H9 (cell line): Measurements from ENCODE around the gene NEURL3. TPM values are rescaled to one million over a fixed set of nuclear protein-coding genes. Genes with fewer than 3 reads are reported as not detected.

Experiments
- DNase-seq: peaks from one replicate; pipeline ENCODE4 v3.0.0-alpha.2; 2017
- H2AFZ ChIP-seq: one replicate; pipeline ENCODE4 v1.6.1; 2013; ENCODE audit warnings: mild to moderate bottlenecking, low read length, control low read depth, moderate library complexity
- H2AK5ac ChIP-seq: 2 replicates; pipeline ENCODE4 v1.6.1; 2013; ENCODE audit warnings: low read length, control low read depth, mixed read lengths; ENCODE audit not compliant: insufficient read length
- H2BK120ac ChIP-seq: one replicate; pipeline ENCODE4 v1.6.1; 2013; ENCODE audit warnings: low read depth, mild to moderate bottlenecking, low read length, control low read depth, inconsistent platforms; ENCODE audit not compliant: poor library complexity, severe bottlenecking
- H2BK12ac ChIP-seq: 2 replicates; pipeline ENCODE4 v1.6.1; 2013; ENCODE audit warnings: low read length, control low read depth, mixed read lengths, low read depth; ENCODE audit not compliant: insufficient read length
- H2BK15ac ChIP-seq: 2 replicates; pipeline ENCODE4 v1.6.1; 2013; ENCODE audit warnings: low read depth, low read length, control low read depth
- H2BK20ac ChIP-seq: one replicate; pipeline ENCODE4 v1.6.1; 2013; ENCODE audit warnings: low read depth, mild to moderate bottlenecking, low read length, control low read depth, inconsistent platforms; ENCODE audit not compliant: poor library complexity, severe bottlenecking
- H2BK5ac ChIP-seq: 2 replicates; pipeline ENCODE4 v1.6.1; 2013; ENCODE audit warnings: low read length, control low read depth, mixed read lengths; ENCODE audit not compliant: insufficient read length
- H3K14ac ChIP-seq: 2 replicates; pipeline ENCODE4 v1.6.1; 2013; ENCODE audit warnings: low read length, control low read depth; ENCODE audit not compliant: insufficient read depth
- H3K18ac ChIP-seq: 2 replicates; pipeline ENCODE4 v1.6.1; 2013; ENCODE audit warnings: low read depth, mild to moderate bottlenecking, mixed read lengths, low read length, control low read depth; ENCODE audit not compliant: insufficient read length
- H3K23ac ChIP-seq: 2 replicates; pipeline ENCODE4 v1.6.1; 2013; ENCODE audit warnings: low read length, control low read depth, mixed read lengths, low read depth; ENCODE audit not compliant: insufficient read length
- H3K23me2 ChIP-seq: 2 replicates; pipeline ENCODE4 v1.6.1; 2013; ENCODE audit warnings: low read depth, mild to moderate bottlenecking, mixed read lengths, low read length, control low read depth; ENCODE audit not compliant: insufficient read length, poor library complexity, severe bottlenecking
- H3K27ac ChIP-seq: 2 replicates; pipeline ENCODE4 v1.5.1; 2013; ENCODE audit warnings: low read length, control low read depth, mixed read lengths, low read depth; ENCODE audit not compliant: insufficient read length
- H3K27me3 ChIP-seq: 2 replicates; pipeline ENCODE4 v1.6.1; 2013; ENCODE audit warnings: low read length, control low read depth, inconsistent platforms; ENCODE audit not compliant: insufficient read depth
- H3K4ac ChIP-seq: 2 replicates; pipeline ENCODE4 v1.6.1; 2013; ENCODE audit warnings: low read depth, mild to moderate bottlenecking, control low read depth, inconsistent platforms, low read length, moderate library complexity
- H3K4me1 ChIP-seq: 2 replicates; pipeline ENCODE4 v1.6.1; 2013; ENCODE audit warnings: low read length, control low read depth, inconsistent platforms; ENCODE audit not compliant: insufficient read depth
- H3K4me2 ChIP-seq: 2 replicates; pipeline ENCODE4 v1.6.1; 2013; ENCODE audit warnings: low read length, control low read depth, mixed read lengths; ENCODE audit not compliant: insufficient read length, insufficient read depth
- H3K56ac ChIP-seq: 2 replicates; pipeline ENCODE4 v1.6.1; 2013; ENCODE audit warnings: low read depth, mild to moderate bottlenecking, mixed read lengths, low read length, control low read depth; ENCODE audit not compliant: insufficient read length
- H3K79me1 ChIP-seq: 2 replicates; pipeline ENCODE4 v1.6.1; 2013; ENCODE audit warnings: low read depth, mild to moderate bottlenecking, moderate library complexity, low read length, control low read depth, inconsistent platforms; ENCODE audit not compliant: insufficient read depth, poor library complexity, severe bottlenecking
- H3K79me2 ChIP-seq: 2 replicates; pipeline ENCODE4 v1.6.1; 2013; ENCODE audit warnings: low read length, control low read depth, inconsistent platforms; ENCODE audit not compliant: insufficient read depth
- H3K9ac ChIP-seq: 2 replicates; pipeline ENCODE4 v1.6.1; 2013; ENCODE audit warnings: low read length, control low read depth, mixed read lengths; ENCODE audit not compliant: insufficient read length; ENCODE audit errors: extremely low read depth
- H3K9me3 ChIP-seq: one replicate; pipeline ENCODE4 v1.6.1; 2013; ENCODE audit warnings: low read depth, low read length, inconsistent platforms; ENCODE audit not compliant: control insufficient read depth
- H3T11ph ChIP-seq: one replicate; pipeline ENCODE4 v1.6.1; 2013; ENCODE audit warnings: mild to moderate bottlenecking, low read length, control low read depth, inconsistent platforms
- H4K20me1 ChIP-seq: one replicate; pipeline ENCODE4 v1.6.1; 2013; ENCODE audit not compliant: control insufficient read depth, insufficient read length, insufficient read depth
- H4K5ac ChIP-seq: 2 replicates; pipeline ENCODE4 v1.6.1; 2013; ENCODE audit warnings: low read depth, mild to moderate bottlenecking, mixed read lengths, low read length, control low read depth; ENCODE audit not compliant: insufficient read length
- H4K8ac ChIP-seq: replicated peaks from 2 replicates; pipeline ENCODE4 v1.6.1; 2013; ENCODE audit warnings: low read length, control low read depth, mixed read lengths, low read depth; ENCODE audit not compliant: insufficient read length
- H4K91ac ChIP-seq: 2 replicates; pipeline ENCODE4 v1.6.1; 2013; ENCODE audit warnings: low read depth, mild to moderate bottlenecking, moderate library complexity, mixed read lengths, low read length, control low read depth; ENCODE audit not compliant: insufficient read length
- H3K27ac Mint-ChIP-seq, 3 experiments: 2 replicates in 2 of 3; 3 replicates in 1 of 3; pipeline ENCODE4 v1.8.0; 2020 to 2021; ENCODE audit warnings: mixed read lengths in 3 of 3, mild to moderate bottlenecking in 1 of 3, moderate library complexity in 1 of 3
- H3K27me3 Mint-ChIP-seq: 2 replicates; pipeline ENCODE4 v1.8.0; 2021; ENCODE audit warnings: low read depth, mild to moderate bottlenecking, moderate library complexity, mixed read lengths
- H3K36me3 Mint-ChIP-seq, 3 experiments: 2 replicates in 2 of 3; 3 replicates in 1 of 3; pipeline ENCODE4 v1.8.0; 2020 to 2021; ENCODE audit warnings: low read depth in 3 of 3, mixed read lengths in 3 of 3; ENCODE audit not compliant: insufficient read depth in 1 of 3
- H3K4me1 Mint-ChIP-seq, 2 experiments: 2 replicates each; pipeline ENCODE4 v1.8.0; 2020; ENCODE audit warnings: mixed read lengths in 2 of 2
- H3K4me3 Mint-ChIP-seq, 2 experiments: 2 replicates in 1 of 2; 3 replicates in 1 of 2; pipeline ENCODE4 v1.8.0; 2020 to 2021; ENCODE audit warnings: mild to moderate bottlenecking in 2 of 2, mixed read lengths in 2 of 2, moderate library complexity in 1 of 2
- H3K9me3 Mint-ChIP-seq, 2 experiments: 2 replicates in 1 of 2; 3 replicates in 1 of 2; pipeline ENCODE4 v1.8.0; 2020; ENCODE audit warnings: mild to moderate bottlenecking in 2 of 2, mixed read lengths in 2 of 2, moderate library complexity in 1 of 2
- CTCF ChIP-seq: fragments of 200-600 bp; sonication (generic); conservative IDR thresholded peaks from 3 replicates; pipeline ENCODE4 v1.8.0; 2021; ENCODE audit warnings: antibody characterized with exemption, mild to moderate bottlenecking
- WGBS: extraction: QIAGEN DNeasy Blood & Tissue Kit; methylation state at CpG from one replicate; pipeline ENCODE4 v1.1.7; 2013; ENCODE audit warnings: missing lambda C conversion rate, low lambda C conversion rate, mixed read lengths; ENCODE audit not compliant: insufficient read length; ENCODE audit errors: extremely low coverage; 5-methylcytosine and 5-hydroxymethylcytosine counted together
- total RNA-seq: library from RNA; stranded (reverse); gene quantifications from 2 replicates; pipeline ENCODE4 v1.2.1, GENCODE V29; 2021

Gene NEURL3
- total RNA-seq, 1 experiment from 2014 or later = not detected

GRCh38 chr2:96551605-96552314, 46.6 kb upstream of the NEURL3 start:
- WGBS = no CpG with 5 or more reads among the region's 25 CpGs
- H3K36me3 Mint-ChIP-seq = peaks cover 0 to 4% (median 0%) of the 10 kb centered on the region in 3 experiments; a peak in 2 of 7 replicates
- Histone ChIP-seq H2BK20ac (no peak overlapping the region), H3K14ac (no peak overlapping the region), H3K56ac (no peak overlapping the region), H3K79me2 (no peaks in the 10 kb centered on the region), H4K5ac (no peak overlapping the region), H2BK15ac (no peak overlapping the region), H3K18ac (no peak overlapping the region), H3K79me1 (no peaks in the 10 kb centered on the region), H4K91ac (no peak overlapping the region), H2AK5ac (no peak overlapping the region), H2BK5ac (no peak overlapping the region), H3K9me3 (no peaks in the 10 kb centered on the region), H2AFZ (no peak overlapping the region), H3K4me1 (no peaks in the 10 kb centered on the region), H2BK120ac (no peak overlapping the region), H4K20me1 (no peaks in the 10 kb centered on the region), H4K8ac (no peak overlapping the region), H3T11ph (no peak overlapping the region), H3K4me2 (no peak overlapping the region), H3K4ac (no peak overlapping the region), H3K23me2 (no peaks in the 10 kb centered on the region), H3K23ac (no peak overlapping the region), H3K27ac (no peak overlapping the region), H3K9ac (no peak overlapping the region), H3K27me3 (no peaks in the 10 kb centered on the region), H2BK12ac (no peak overlapping the region)
- DNase-seq = no peak
- H3K27me3 Mint-ChIP-seq = peaks cover 2% of the 10 kb centered on the region; the same call in 1 of the 2 replicates
- no peak overlapping the region for H3K27ac Mint-ChIP-seq
- TF ChIP-seq CTCF = no peak
- H3K4me3 Mint-ChIP-seq = no peak overlapping the region; a peak in 1 of 5 replicates
- no peaks in the 10 kb centered on the region for H3K9me3 Mint-ChIP-seq
- H3K4me1 Mint-ChIP-seq = peaks cover 24 to 31% of the 10 kb centered on the region in 2 experiments
